Left lung (tissue), 10 donors: ENCODE data around the gene FBP1. TPM values are rescaled to one million over a fixed set of nuclear protein-coding genes. Genes with fewer than 3 reads are reported as not detected.

Experiments used
- ATAC-seq: fragments of 200-7000 bp; cut with Tn5 transposase; one replicate; pipeline ENCODE4 v1.9.1; 2020; ENCODE audit warnings: moderate library complexity
- DNase-seq, 4 donors: peaks; one replicate each; pipeline ENCODE4 v3.0.0-alpha.2; 2013 to 2020
- H3K27ac ChIP-seq, 2 donors: fragments of 200-600 bp; sonication (generic) in 1 of 2; one replicate each; pipeline versions ENCODE4 v1.5.0 to v1.8.0; 2020 to 2021
- H3K27me3 ChIP-seq, 2 donors: fragments of 200-600 bp; sonication (generic) in 1 of 2; one replicate each; pipeline versions ENCODE4 v1.5.0 to v1.8.0; 2020 to 2021
- H3K36me3 ChIP-seq, 2 donors: fragments of 200-600 bp; sonication (generic) in 1 of 2; one replicate each; pipeline versions ENCODE4 v1.5.0 to v1.8.0; 2020 to 2021
- H3K4me1 ChIP-seq, 2 donors: fragments of 200-600 bp; one replicate each; pipeline ENCODE4 v1.8.0; 2021
- H3K4me3 ChIP-seq, 2 donors: fragments of 200-600 bp; sonication (generic) in 1 of 2; one replicate each; pipeline versions ENCODE4 v1.5.0 to v1.8.0; 2020 to 2021; ENCODE audit warnings: mild to moderate bottlenecking in 1 of 2
- H3K9me3 ChIP-seq, 2 donors: fragments of 200-600 bp; sonication (generic) in 1 of 2; one replicate each; pipeline versions ENCODE4 v1.5.0 to v1.8.0; 2020 to 2021
- intact Hi-C, 2 donors: fragments of 100-400 bp; cut with DNase I; formaldehyde crosslinking; loops; one replicate each; pipeline versions ENCODE4 v1.11.2 to v1.14.2; 2022
- polyA plus RNA-seq, 6 donors: library from polyadenylated mRNA; unstranded; fragments of 120-200 nt; gene quantifications; one replicate each; pipeline ENCODE4 v1.2.1, GENCODE V29; 2013; ENCODE audit not compliant: insufficient read length in 6 of 6
- total RNA-seq, 2 donors: library from RNA; stranded (reverse); fragmentation: NEBNext Ultra II Directional; extraction: Animal tissue kit (Norgen Biotek cat#: 25700); gene quantifications; one replicate each; pipeline ENCODE4 v1.2.1, GENCODE V29; 2021
- TF ChIP-seq, protein P1 (sequence below), 2 donors: fragments of 200-600 bp; sonication (generic) in 1 of 2; IDR thresholded peaks; one replicate each; pipeline versions ENCODE4 v1.5.0 to v1.8.0; 2021; ENCODE audit warnings: antibody characterized with exemption in 2 of 2
- donor health status: DM: no; HTN: yes; CAD: no.
- donor health status: DM: no; HTN: no; CAD: no.

The FBP1 gene
- total and polyA plus RNA-seq, 8 donors = 15.9 to 210 (median 21.9) TPM

DNA sequence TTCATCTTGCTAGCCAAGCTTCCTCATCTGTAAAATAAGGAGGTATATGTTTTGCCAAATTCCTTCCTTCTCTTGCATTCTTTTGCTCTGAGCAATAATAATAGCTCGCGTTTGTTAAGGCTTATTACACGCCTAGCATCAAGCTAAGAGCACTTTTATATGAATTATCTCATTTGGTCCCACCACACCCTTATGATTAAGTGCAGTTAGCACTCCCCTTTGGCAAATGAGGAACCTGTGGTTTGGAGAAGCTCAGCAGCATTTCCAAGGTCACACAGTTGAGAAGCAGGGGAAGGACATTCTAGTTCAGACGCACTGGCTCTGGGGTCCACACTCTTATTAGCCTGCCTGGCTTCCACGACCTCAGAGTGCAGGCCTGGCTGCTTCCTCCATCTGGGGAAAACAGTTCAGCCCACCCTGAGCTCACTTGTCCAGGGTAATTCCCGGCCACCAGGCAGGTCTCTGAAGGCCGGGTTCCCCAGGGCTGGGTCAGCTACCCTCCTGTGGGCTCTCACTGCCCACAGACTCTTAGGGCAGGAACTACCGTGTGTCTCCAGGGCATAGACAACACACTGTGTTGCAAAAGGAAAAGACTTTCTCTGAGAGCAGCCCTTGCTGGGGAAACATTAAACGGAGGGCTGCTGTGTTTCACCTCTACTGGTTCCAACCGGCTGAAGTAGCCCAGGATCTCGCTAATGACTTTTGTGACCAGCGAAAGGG, 9.9 kb upstream of the FBP1 start:
- H3K27me3 ChIP-seq = no peaks in the 10 kb centered on the region
- no peak overlapping the region for H3K4me3 ChIP-seq
- ATAC-seq (peak; percentile 75), DNase-seq (peak in 1 of 4 donors; percentile 42)
- no peaks in the 10 kb centered on the region for H3K9me3 ChIP-seq
- intact Hi-C loops = no loop called here
- H3K4me1 ChIP-seq = peaks cover 0 to 46% of the 10 kb centered on the region in 2 donors
- TF ChIP-seq, protein P1, sequence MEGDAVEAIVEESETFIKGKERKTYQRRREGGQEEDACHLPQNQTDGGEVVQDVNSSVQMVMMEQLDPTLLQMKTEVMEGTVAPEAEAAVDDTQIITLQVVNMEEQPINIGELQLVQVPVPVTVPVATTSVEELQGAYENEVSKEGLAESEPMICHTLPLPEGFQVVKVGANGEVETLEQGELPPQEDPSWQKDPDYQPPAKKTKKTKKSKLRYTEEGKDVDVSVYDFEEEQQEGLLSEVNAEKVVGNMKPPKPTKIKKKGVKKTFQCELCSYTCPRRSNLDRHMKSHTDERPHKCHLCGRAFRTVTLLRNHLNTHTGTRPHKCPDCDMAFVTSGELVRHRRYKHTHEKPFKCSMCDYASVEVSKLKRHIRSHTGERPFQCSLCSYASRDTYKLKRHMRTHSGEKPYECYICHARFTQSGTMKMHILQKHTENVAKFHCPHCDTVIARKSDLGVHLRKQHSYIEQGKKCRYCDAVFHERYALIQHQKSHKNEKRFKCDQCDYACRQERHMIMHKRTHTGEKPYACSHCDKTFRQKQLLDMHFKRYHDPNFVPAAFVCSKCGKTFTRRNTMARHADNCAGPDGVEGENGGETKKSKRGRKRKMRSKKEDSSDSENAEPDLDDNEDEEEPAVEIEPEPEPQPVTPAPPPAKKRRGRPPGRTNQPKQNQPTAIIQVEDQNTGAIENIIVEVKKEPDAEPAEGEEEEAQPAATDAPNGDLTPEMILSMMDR (IDR thresholded peaks at IDR 0.05) = no peak
- H3K27ac ChIP-seq = peak overlapping the region in 1 of 2 donors; percentile 80
- no peaks in the 10 kb centered on the region for H3K36me3 ChIP-seq

DNA sequence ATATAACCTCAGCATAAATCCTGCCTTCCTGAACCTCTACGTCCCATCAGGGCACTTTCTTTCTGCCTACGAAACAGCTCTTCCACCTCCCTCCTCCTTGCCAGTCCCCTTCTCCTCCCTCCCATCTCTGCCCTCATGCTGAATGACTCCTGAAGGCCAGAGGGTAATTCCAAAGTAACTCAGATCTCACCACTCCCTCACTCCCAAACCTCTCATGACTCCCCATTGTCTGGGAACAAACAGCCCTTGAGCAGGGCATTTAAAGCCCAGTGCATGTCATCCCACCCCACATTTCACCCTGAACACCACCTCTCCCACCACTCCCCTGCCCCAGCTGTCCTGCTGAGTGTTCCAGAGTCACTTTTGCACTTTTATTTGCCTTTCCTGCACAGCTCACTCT, 8.9 kb upstream of the FBP1 start:
- ATAC-seq = no peak
- intact Hi-C loops = no loop called here
- TF ChIP-seq, protein P1 (IDR thresholded peaks at IDR 0.05) = no peak
- Histone ChIP-seq H3K36me3 (no peaks in the 10 kb centered on the region), H3K4me3 (no peak overlapping the region), H3K9me3 (no peaks in the 10 kb centered on the region), H3K27me3 (no peaks in the 10 kb centered on the region), H3K4me1 (peaks cover 0 to 45% of the 10 kb centered on the region in 2 donors), H3K27ac (peak overlapping the region in 1 of 2 donors; percentile 80)
- DNase-seq = no peak

DNA sequence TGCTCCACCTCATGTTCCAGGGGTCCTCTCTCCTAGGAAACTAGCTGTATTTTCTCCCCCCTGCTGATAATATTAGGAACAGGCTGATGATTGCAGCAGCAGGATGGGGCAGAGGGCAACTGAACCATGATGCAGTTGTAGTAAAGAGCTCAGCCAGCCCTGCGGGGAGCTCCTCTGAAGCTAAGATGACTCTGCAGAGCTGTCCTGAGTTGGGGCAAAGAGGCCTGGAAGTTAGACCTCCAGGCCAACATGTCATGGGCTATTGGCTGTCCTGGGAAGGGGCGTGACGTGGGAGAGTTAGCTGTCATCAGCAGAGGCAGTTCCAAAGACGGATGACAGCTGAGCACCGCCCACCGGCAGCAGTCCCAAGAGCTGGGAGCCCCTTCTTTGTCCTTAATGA, 6.6 kb upstream of the FBP1 start:
- no peak overlapping the region for H3K27ac ChIP-seq
- no peak overlapping the region for H3K4me3 ChIP-seq
- no peaks in the 10 kb centered on the region for H3K27me3 ChIP-seq
- intact Hi-C loops = no loop called here
- TF ChIP-seq, protein P1 (IDR thresholded peaks at IDR 0.05) = no peak
- ATAC-seq (no peak), DNase-seq (no peak)
- peaks cover 0 to 40% of the 10 kb centered on the region in 2 donors for H3K4me1 ChIP-seq
- no peaks in the 10 kb centered on the region for H3K36me3 ChIP-seq
- no peaks in the 10 kb centered on the region for H3K9me3 ChIP-seq

DNA sequence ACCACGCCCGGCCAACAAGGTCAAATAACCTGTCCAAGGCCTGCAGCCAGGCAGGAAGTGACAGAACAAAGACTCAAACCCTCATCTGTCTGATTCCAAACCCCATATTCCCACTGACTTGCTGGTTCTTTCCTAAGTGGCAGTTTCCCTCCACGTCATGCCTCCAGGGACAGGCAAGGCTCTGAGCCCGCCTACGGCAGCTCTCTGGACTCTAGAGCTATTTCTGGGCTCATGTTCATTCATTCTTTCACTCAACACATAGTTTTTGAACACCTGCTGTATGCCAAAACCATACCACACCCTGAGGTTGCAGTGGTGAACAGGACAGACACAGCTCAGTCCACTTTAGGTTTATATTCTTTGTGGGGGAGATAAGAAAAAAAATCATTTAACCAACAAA, 5.2 kb upstream of the FBP1 start:
- peak in 1 of 4 donors; percentile 29 for DNase-seq
- Histone ChIP-seq H3K27ac (no peak overlapping the region), H3K36me3 (no peaks in the 10 kb centered on the region), H3K4me3 (no peak overlapping the region), H3K27me3 (no peaks in the 10 kb centered on the region), H3K9me3 (no peaks in the 10 kb centered on the region), H3K4me1 (peaks cover 0 to 41% of the 10 kb centered on the region in 2 donors)
- TF ChIP-seq, protein P1 (IDR thresholded peaks at IDR 0.05) = no peak
- ATAC-seq = no peak
- intact Hi-C loops = no loop called here

DNA sequence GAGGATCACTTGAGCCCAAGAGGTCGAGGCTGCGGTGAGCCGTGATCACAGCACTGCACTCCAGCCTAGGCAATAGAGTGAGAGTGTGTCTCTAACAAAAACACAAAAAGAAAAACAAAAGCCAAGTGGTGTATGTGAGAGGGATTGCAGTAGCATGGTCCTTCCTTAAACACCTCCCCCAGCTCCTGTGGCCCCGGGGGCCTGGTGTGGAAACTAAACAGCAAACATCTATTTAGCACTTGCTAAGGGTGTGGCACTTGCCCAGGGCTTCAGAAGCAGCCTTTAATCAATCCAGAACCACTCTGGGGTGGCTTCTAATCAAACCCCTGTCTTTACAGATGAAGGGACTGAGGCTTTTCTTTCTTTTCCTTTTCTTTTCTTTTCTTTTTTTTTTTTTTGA, 4.4 kb upstream of the FBP1 start:
- Histone ChIP-seq H3K27ac (no peak overlapping the region), H3K4me1 (peaks cover 0 to 38% of the 10 kb centered on the region in 2 donors), H3K4me3 (no peak overlapping the region), H3K27me3 (peaks cover 0 to 7% of the 10 kb centered on the region in 2 donors), H3K9me3 (no peaks in the 10 kb centered on the region), H3K36me3 (no peaks in the 10 kb centered on the region)
- no peak for ATAC-seq
- intact Hi-C loops = no loop called here
- DNase-seq = no peak
- TF ChIP-seq, protein P1 (IDR thresholded peaks at IDR 0.05) = no peak
